SHP77 treated with DMSO at 0.1 percent for 48 hours (cell line): ENCODE results near the gene NUMA1.

Experiments
- DNase-seq: peaks from one replicate; lab custom pipeline; 2025; lab: John Stamatoyannopoulos, UW

Gene NUMA1

GRCh38 chr11:72023335-72023734 is 57.0 kb downstream of the NUMA1 start:
- DNase-seq = no peak

GRCh38 chr11:72018171-72018570 is 62.2 kb downstream of the NUMA1 start:
- no peak for DNase-seq

- no peak for DNase-seq
Observed at GRCh38 chr11:72015511-72016061, 64.8 kb downstream of the NUMA1 start.

- DNase-seq = no peak
Observed at GRCh38 chr11:72014761-72015320, 65.5 kb downstream of the NUMA1 start.

GRCh38 chr11:72013765-72014711 is 66.3 kb downstream of the NUMA1 start:
- DNase-seq = no peak

GRCh38 chr11:72012897-72013721 is 67.2 kb downstream of the NUMA1 start:
- DNase-seq = no peak

GRCh38 chr11:72012091-72012630 is 68.2 kb downstream of the NUMA1 start:
- DNase-seq = no peak

- DNase-seq = no peak
Observed at GRCh38 chr11:72010529-72011233, 69.7 kb downstream of the NUMA1 start.

GRCh38 chr11:72009156-72009555 is 71.2 kb downstream of the NUMA1 start:
- DNase-seq = no peak

- DNase-seq = no peak
Observed at GRCh38 chr11:72008728-72009127, 71.6 kb downstream of the NUMA1 start.

GRCh38 chr11:72007587-72007986 is 72.8 kb downstream of the NUMA1 start:
- no peak for DNase-seq

- DNase-seq = no peak
Observed at GRCh38 chr11:72007089-72007476, 73.3 kb downstream of the NUMA1 start.

GRCh38 chr11:72006309-72007088 is 73.8 kb downstream of the NUMA1 start:
- DNase-seq = no peak

- no peak for DNase-seq
Observed at GRCh38 chr11:72005347-72006260, 74.7 kb downstream of the NUMA1 start.

GRCh38 chr11:72004515-72005346 is 75.6 kb downstream of the NUMA1 start:
- no peak for DNase-seq

GRCh38 chr11:72003776-72004171 is 76.6 kb downstream of the NUMA1 start:
- no peak for DNase-seq

- no peak for DNase-seq
Observed at GRCh38 chr11:72002841-72003775, 77.2 kb downstream of the NUMA1 start.
